Keratinocyte (primary cell): ENCODE measurements around the gene ENTR1. TPM values are rescaled to one million over a fixed set of nuclear protein-coding genes. Genes with fewer than 3 reads are reported as not detected.

ENCODE experiments used
- DNase-seq: peaks from one replicate; pipeline ENCODE4 v3.0.0-alpha.2; 2011; ENCODE audit warnings: low read depth, missing footprints, low spot score
- FAIRE-seq: peaks from 2 replicates; lab custom pipeline; 2011; peaks lifted over from hg19 to GRCh38; lab: Jason Lieb, UNC
- H2AFZ ChIP-seq: 2 replicates; pipeline ENCODE4 v1.6.0; 2012; ENCODE audit warnings: low read length, control low read depth, inconsistent platforms; ENCODE audit not compliant: control insufficient read depth
- H3K27ac ChIP-seq: 2 replicates; pipeline ENCODE4 v1.5.1; 2011; ENCODE audit warnings: low read length; ENCODE audit not compliant: control insufficient read depth, insufficient read depth
- H3K27me3 ChIP-seq: 3 replicates; pipeline ENCODE4 v1.6.0; 2011; ENCODE audit warnings: low read length; ENCODE audit not compliant: control insufficient read depth, insufficient read depth; ENCODE audit errors: extremely low read depth
- H3K36me3 ChIP-seq, 2 experiments: 2 replicates in 1 of 2; 3 replicates in 1 of 2; pipeline ENCODE4 v1.5.1; 2011; ENCODE audit warnings: low read length in 2 of 2, mild to moderate bottlenecking in 1 of 2; ENCODE audit not compliant: control insufficient read depth in 2 of 2, insufficient read depth in 2 of 2; ENCODE audit errors: extremely low read depth in 1 of 2
- H3K4me1 ChIP-seq: 3 replicates; pipeline ENCODE4 v1.5.1; 2011; ENCODE audit warnings: low read length; ENCODE audit not compliant: control insufficient read depth, insufficient read depth; ENCODE audit errors: extremely low read depth
- H3K4me2 ChIP-seq: 3 replicates; pipeline ENCODE4 v1.6.0; 2011; ENCODE audit warnings: low read depth, low read length; ENCODE audit not compliant: control insufficient read depth, insufficient read depth; ENCODE audit errors: extremely low read depth
- H3K4me3 ChIP-seq, 3 experiments: fragments of 200-600 bp in 1 of 3; sonication (generic) in 1 of 3; 2 replicates in 2 of 3; 3 replicates in 1 of 3; pipeline ENCODE4 v1.5.1; 2011 to 2016; ENCODE audit warnings: low read length in 3 of 3, mild to moderate bottlenecking in 3 of 3, control low read depth in 2 of 3, inconsistent platforms in 1 of 3, low read depth in 1 of 3, mixed read lengths in 1 of 3, mixed run types in 1 of 3, moderate library complexity in 1 of 3; ENCODE audit not compliant: control insufficient read depth in 2 of 3, insufficient read depth in 2 of 3; ENCODE audit errors: extremely low read depth in 1 of 3
- H3K79me2 ChIP-seq: 2 replicates; pipeline ENCODE4 v1.6.0; 2012; ENCODE audit warnings: low read length; ENCODE audit not compliant: control insufficient read depth, insufficient read depth
- H3K9ac ChIP-seq: 3 replicates; pipeline ENCODE4 v1.6.0; 2011; ENCODE audit warnings: low read length; ENCODE audit not compliant: control insufficient read depth, insufficient read depth; ENCODE audit errors: extremely low read depth
- H3K9me1 ChIP-seq: 3 replicates; pipeline ENCODE4 v1.6.0; 2011; ENCODE audit warnings: low read length; ENCODE audit not compliant: control insufficient read depth, insufficient read depth; ENCODE audit errors: extremely low read depth
- H3K9me3 ChIP-seq: 2 replicates; pipeline ENCODE4 v1.5.1; 2012; ENCODE audit warnings: low read depth, low read length; ENCODE audit not compliant: control insufficient read depth
- H4K20me1 ChIP-seq: 3 replicates; pipeline ENCODE4 v1.6.0; 2011; ENCODE audit warnings: low read length; ENCODE audit not compliant: control insufficient read depth, insufficient read depth; ENCODE audit errors: extremely low read depth
- CTCF ChIP-seq, 3 experiments: IDR thresholded peaks in 1 of 3; conservative IDR thresholded peaks in 1 of 3; optimal IDR thresholded peaks in 1 of 3; 2 replicates in 2 of 3; 3 replicates in 1 of 3; pipeline versions ENCODE3 to v1.5.1; 2011; ENCODE audit warnings: low read length in 3 of 3, mild to moderate bottlenecking in 3 of 3, moderate library complexity in 2 of 3, control low read depth in 1 of 3, inconsistent platforms in 1 of 3; ENCODE audit not compliant: insufficient read depth in 2 of 3; ENCODE audit errors: extremely low read depth in 1 of 3
- EZH2 ChIP-seq: IDR thresholded peaks from one replicate; pipeline ENCODE4 v1.6.1; 2012; ENCODE audit warnings: inconsistent platforms, mild to moderate bottlenecking, low read length, moderate library complexity
- dilution Hi-C: fragments of 300-500 bp; cut with MboI; formaldehyde crosslinking; loops from one replicate; pipeline ENCODE4 v1.7.0; 2020; ENCODE audit warnings: low sequenced_read_pairs; ENCODE audit not compliant: extremely low pct_ligation_motif_present
- polyA plus RNA-seq, 5 experiments: library from polyadenylated mRNA; depleted of rRNA in 3 of 5; stranded (reverse) in 3 of 5; stranded (forward) in 1 of 5; unstranded in 1 of 5; fragments of >200 nt; gene quantifications; 1 replicate in 1 of 5; 2 replicates in 3 of 5; 3 replicates in 1 of 5; pipeline versions ENCODE4 v1.2.1 to v1.2.3, GENCODE V29; 2011 to 2012; ENCODE audit warnings: missing spikeins in 2 of 5, low read depth in 1 of 5, low replicate concordance in 1 of 5

Gene ENTR1
- polyA plus RNA-seq, 1 donor (not counting 4 experiments of a cell fraction or from before 2014, with no cell fraction given): 46.5 TPM

GRCh38 chr9:136396219-136396515 is 14.2 kb downstream of the ENTR1 start:
- Histone ChIP-seq H3K27me3 (no peaks in the 10 kb centered on the region), H3K27ac (no peak overlapping the region), H3K4me1 (peaks cover 12% of the 10 kb centered on the region), H3K4me2 (no peak overlapping the region), H3K9me3 (no peaks in the 10 kb centered on the region), H3K9ac (no peak overlapping the region), H3K36me3 (peaks cover 53 to 57% of the 10 kb centered on the region in 2 experiments), H3K9me1 (peaks cover 4% of the 10 kb centered on the region), H3K4me3 (no peak overlapping the region), H2AFZ (no peak overlapping the region), H4K20me1 (peaks cover 5% of the 10 kb centered on the region), H3K79me2 (peaks cover 37% of the 10 kb centered on the region)
- TF ChIP-seq EZH2 (no peak), CTCF (optimal IDR thresholded peaks at IDR 0.05 in 1 of 3, IDR thresholded peaks at IDR 0.05 in 1 of 3, conservative IDR thresholded peaks at IDR 0.05 in 1 of 3; ENCODE audit: extremely low read depth in 1 of 3, insufficient read depth in 2 of 3, low read length in 3 of 3) (no peak)
- dilution Hi-C loops: no loop called here
- DNase-seq (no peak), FAIRE-seq (no peak)

- Histone ChIP-seq H3K36me3 (peaks cover 52 to 59% of the 10 kb centered on the region in 2 experiments), H3K9ac (no peak overlapping the region), H3K27ac (no peak overlapping the region), H3K27me3 (no peaks in the 10 kb centered on the region), H3K4me3 (no peak overlapping the region), H3K9me3 (no peaks in the 10 kb centered on the region), H4K20me1 (peaks cover 5% of the 10 kb centered on the region), H3K4me1 (peaks cover 12% of the 10 kb centered on the region), H2AFZ (no peak overlapping the region), H3K4me2 (no peak overlapping the region), H3K9me1 (peaks cover 4% of the 10 kb centered on the region), H3K79me2 (peaks cover 37% of the 10 kb centered on the region)
- TF ChIP-seq EZH2: no peak
- TF ChIP-seq CTCF (optimal IDR thresholded peaks at IDR 0.05 in 1 of 3, IDR thresholded peaks at IDR 0.05 in 1 of 3, conservative IDR thresholded peaks at IDR 0.05 in 1 of 3; ENCODE audit: extremely low read depth in 1 of 3, insufficient read depth in 2 of 3, low read length in 3 of 3): no peak
- DNase-seq (no peak), FAIRE-seq (no peak)
- dilution Hi-C loops: no loop called here
These were observed 14.8 kb downstream of the ENTR1 start for GRCh38 chr9:136395345-136396218.
